HG03135 (cell line): ENCODE results near the gene FOLR2.

ENCODE experiments used
- ATAC-seq: cut with Tn5 transposase; IDR thresholded peaks from one replicate; pipeline ENCODE4 v1.9.1; 2021; ENCODE audit warnings: mild to moderate bottlenecking, moderate library complexity; ENCODE audit not compliant: unreplicated experiment

The FOLR2 gene

DNA sequence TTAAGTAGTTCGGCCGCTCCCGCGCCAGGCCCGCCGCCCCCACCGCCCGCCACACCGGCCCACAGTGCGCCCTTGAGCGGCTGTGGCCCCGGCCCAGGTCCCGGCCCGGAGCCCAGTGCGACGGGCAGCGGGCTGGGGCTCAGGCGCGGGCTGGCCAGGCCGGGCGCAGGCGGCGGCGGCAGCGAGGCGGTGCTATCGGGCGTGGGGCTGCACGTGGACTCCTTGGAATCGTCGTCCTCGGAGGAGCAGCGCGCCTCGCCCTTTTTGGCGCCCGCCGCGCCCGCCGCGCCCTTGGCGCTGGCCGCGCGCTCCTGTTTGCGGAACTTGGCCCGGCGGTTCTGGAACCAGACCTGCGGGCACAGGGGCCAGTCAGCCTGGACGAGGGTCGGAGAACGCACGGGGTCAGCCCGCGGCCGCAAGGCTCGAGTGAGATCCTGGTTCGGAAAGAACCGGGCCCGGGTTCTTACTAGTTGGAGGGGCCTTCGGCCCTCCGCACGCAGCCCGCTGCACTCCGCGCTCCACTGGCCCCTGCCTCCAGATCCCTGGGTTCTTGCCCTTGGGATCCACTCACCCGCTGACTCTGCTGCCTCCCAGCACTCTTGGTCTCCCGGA lies 23.4 kb downstream of the FOLR2 start:
- no peak for ATAC-seq

DNA sequence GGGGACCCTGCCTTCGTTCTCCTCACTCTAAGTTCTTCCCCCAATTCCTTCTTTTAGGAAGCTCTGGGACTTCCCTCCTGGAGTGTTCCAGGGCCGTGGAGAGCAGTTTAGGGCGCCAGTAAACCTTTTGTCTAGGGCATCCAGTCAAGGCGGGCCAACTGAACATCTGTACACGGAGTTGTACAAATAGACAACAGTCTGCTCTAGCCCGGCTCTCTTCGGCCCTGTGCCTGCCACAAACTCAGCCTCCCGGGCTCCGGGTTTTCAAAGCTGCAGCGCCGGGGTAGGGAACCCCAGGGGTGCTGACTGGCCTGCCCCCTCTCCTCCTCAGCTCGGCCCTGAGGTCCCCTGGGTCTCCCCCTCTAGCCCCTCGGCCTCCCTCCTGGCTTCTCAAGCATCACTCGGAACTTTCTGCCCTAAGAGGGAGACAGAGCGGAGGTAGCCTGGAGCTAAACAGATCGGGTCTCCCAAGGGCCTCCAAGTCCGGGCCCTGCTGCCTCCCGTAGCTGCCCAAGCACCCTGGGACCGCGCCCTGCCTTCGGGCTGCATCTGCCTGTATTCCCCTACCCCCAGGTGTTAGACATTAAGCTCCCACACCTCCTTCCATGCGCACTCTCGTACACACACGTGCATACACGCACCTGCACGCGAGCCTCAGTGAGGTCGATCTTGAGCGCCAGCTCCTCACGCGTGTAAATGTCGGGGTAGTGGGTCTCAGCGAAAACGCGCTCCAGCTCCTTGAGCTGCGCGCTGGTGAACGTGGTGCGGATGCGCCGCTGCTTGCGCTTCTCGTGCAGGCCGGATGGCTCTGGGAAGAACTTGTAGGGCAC lies 24.1 kb downstream of the FOLR2 start:
- ATAC-seq = no peak

DNA sequence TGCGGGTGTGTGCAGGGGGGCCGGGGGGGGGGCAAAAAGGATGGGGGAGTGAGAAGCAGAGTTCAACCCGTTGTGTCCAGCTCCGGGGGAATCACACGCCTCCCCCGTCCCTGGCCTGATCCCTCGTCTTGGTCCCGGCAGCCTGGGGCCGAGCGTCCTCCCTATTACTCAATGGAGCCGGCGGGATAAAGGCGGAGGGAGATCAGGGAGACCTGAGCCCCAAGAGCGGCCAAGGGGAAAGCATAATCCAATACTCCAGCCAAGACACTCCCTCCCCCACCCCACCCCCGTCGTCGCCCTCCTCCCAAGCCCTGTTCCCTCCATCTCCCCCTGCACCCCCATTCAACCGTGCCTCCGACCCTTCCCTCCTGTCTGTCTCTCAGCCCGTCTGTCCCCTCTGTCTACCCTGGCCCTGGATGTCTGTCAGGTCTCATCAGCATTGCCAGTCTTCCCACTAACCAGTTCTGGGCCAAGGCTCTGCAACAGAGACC lies 24.7 kb downstream of the FOLR2 start:
- no peak for ATAC-seq

DNA sequence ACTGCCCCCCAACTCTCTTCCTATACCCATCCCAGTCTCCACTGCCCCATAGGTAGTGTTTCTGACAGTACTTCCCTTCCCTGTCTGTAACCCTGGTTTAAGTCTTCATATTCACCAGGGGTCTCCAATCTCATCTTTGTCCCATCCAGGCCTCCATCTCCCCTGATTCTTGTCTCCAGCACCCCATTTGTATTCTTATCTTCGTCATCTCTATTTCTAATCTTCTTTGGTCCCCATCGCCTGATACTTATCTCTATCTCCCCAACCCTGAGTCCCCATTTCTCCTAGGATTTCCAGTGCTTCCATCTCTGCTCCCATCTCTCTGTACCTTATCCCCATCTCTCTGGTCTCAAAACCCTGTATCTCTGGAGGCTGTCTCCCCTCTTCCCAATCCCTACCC lies 25.5 kb downstream of the FOLR2 start:
- ATAC-seq = no peak

DNA sequence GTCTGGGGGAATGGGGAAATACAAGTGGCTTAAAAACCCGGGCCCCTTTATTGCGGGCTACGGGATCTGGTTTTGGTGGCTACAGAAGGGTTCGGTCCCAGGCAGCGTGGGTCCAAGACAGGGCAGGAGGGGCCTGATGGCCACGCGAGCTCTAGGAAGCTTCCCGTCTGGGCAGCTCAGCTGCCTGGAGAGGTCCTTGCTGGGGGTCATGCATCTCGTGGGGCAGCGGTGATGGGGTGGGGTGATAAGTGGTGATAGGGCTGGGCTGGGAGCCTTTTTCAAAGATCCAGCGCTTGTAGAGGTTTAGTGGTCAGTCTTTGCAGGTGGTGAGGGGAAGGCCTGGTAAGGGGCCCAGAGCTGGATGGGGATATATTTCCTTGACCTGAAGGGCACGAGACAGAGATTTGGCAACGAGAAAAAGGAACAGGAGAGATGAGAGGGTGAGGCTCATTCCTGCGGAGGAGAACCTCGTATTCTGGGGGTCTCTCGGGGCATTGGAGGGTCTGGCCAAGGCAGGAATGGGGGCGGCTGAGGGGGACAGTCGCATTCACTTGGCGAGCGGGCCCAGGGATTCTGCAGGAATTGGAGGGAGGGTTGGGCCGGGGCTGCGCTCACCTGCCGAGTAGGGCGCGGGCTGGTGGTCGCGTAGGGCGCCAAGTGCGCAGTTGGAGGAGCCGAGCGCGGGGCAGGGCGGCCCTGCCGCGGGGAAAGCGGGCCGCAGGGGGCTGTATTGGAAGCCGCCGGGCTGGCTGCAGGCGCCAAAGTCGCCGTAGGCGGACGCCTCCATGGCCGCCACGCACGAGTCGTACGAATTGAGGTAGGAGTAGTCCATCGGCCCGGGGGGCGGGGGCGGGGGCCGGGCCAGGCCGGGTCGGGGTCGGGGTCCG lies 26.8 kb downstream of the FOLR2 start:
- ATAC-seq = no peak

DNA sequence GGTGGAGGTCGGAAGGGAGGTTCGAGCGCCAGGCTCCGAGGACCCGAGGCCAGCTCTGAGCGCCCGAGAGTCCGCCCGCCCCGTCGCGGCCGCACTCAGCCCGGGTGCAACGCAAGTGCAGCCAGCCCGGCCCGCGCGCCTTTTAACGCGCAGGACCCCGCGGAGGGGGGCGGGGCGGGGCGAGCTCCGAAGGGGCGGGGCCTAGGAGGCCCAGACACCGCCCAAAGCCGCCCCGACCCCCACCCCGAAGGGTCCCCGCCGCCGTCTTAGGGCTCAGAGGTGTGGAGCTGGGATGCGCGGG lies 27.4 kb downstream of the FOLR2 start, which contains the start of gene PHOX2A:
Gene PHOX2A (minus strand): TSS at position 117 of the 301 bp plus-strand sequence. CDS start 172 bp downstream, outside the sequence.
- ATAC-seq = no peak

DNA sequence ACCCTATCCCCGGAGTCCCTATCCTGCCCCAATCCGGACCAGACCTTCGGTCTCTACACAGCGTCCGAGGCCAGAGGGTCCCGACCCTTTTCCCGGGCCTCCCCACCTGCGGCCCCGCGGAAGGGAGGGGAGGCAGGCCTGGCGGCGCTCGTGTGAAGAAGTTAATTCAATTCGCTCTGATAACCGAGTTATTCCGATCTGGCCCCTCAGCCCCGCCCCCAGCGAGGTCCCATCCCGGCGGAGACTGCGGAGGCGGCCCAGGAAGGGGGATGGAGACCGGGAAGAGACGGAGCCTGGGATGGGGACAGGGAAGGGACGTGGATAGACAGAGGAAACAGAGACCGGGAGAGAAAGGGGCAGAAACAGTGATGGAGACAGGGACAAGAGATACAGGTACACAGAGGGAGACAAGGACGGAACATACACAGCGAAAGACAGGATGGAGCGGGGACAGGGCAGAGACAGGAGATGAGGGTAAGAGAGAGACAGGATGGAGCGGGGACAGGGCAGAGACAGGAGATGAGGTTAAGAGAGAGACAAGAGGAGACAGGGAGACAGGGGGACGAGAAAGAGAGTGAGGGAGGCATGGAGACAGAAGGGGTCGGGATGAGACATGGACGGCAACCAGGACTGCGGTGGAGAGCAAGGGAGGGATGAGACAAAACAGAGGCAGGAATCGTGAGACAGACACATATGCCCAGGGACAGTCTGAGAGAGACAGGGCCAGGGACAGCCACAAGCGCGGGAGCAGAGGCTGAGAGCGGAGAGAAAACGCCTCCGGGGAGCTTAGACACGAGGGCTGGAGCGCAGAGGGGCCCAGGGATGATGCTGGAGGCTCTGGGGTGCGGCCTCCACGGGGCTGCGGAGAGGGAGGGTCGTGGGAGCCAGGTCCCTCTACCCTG lies 28.0 kb downstream of the FOLR2 start:
- no peak for ATAC-seq

DNA sequence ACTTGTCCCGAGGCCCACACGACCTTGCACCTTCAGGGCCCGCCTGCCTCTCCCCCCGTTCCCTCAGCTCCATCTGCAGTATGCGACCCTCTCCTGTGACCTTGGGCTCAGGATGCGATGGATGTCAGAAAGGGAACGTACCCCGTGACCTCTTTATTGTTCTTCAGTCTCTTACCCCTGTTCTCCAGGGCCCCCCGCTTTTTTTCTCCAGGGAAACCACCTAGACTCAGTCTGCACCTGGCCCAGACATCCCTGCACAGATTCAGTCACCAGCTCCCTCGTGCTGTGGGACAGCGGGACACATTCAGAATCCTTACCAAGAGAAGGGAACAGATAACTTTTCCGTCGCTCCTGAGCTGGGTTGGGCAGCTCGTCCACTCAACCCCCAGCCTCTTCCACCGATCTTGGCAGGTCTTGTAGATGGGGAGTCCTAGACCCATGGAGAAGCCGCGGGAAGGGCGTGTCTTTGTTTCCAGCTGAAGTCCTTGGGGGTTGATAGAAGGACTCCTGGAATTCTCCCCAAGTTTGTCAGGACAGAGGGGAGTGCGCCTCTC lies 28.7 kb downstream of the FOLR2 start:
- no peak for ATAC-seq

DNA sequence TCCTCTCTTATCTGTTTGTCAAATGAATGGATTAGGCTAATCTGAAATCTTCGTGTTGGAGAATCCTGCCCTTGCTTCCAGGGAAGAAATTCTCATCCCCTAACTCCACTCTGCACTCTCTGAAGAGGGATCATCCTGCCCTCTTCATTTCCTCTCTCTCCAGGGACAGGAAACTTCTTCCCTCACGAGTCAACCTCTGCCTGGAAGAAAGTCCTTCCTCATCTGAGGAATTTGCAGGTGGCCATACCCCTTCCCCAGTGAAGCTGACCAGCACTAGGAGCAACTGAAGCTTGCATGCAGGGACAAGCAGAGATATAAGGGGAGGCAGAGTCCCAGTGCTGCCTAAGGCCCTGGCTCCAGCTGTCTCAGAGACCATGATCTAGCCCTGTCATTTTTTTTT lies 31.0 kb downstream of the FOLR2 start:
- no peak for ATAC-seq

DNA sequence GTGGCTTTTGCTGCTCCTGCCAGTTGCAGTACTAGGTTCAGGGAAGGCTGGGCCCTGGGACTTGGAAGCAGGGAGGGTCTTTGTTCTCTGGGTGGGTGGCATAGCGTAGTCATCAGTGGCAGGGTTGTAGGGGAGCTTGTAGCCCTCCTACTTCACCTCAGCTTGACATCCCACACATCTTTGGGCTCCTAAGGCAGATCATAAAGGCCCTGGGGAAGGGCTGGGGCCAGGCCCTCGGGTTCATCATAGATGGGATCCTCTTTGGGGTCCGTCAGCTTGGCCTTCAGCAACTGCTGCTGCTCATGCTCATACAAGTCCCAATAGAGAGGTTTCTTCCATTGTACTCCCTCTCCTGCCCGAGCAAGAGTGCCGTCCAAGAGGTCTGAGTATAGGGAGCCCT lies 33.4 kb downstream of the FOLR2 start:
- ATAC-seq = no peak

DNA sequence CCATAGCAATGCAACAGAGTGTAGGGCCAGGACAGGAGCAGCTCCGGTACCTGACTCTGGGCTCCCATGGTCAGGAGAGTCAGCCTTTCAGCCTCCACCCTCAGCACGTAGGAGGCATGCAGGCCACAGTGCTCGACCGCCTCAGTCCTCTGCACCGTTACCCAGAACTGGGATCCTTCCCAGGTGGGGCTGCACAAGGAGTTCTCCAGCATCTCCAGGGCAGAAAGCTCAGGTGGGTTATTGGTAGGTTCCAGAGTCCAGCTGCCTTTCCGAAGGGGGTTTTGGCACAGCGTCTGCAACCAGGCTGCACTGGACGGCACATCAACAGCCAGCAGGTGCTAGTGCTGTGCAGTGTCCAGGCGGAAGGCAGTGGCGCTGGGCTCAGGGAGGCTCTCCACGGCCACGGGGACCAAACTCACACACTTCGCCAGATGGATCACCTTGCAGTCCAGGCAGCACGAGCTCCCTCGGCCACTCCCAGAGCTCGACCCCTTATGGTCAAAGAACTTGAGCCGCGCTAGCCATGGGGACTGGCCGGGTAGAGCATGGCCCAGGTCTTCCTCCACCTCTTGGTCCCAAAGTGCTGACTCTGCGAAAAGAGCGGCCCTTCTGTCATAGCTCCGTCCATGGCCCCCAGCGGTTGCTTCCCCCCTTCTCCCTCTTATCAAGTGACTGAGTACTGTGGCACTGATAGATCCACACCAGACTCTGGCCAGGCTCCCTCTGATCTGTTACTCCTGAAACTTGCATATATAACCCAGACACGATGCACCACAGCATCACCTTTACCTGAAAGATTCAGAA lies 34.3 kb downstream of the FOLR2 start:
- no peak for ATAC-seq

DNA sequence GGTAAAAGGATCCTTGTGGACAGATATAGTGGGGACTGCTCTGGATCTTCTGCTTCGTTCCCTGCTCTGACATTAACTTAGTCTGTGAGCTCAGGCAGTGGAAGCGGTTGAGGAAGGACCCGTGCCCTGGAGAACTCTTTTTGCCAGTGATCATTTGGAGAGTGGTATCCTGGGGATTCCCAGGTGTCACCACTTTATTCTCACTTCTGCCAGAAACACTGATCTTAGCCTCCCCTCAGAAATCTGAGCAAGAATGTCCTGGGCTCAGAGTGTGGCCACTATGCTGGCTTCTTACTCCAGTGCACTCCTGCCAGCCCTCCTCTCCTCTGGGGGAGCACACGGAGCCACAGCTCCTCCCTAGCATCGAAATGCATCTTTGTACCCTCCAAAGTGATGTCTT lies 35.0 kb downstream of the FOLR2 start:
- ATAC-seq = no peak

DNA sequence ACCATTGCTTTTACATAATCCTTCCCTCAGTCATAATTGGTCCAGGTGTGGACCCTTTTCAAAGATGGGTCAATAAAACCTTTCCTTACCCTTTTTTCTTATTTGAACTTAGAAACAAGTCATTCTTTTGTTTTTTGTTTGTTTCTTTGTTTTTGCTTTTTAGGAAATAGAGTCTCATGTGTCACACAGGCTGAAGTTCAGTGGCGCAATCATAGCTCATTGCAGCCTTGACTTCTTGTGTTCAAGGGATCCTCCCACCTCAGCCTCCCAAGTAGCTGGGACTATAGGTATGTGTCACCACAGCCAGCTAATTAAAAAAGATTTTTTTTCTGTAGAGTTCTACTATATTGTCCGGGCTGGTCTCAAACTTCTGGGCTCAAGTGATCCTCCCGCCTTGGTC lies 36.8 kb downstream of the FOLR2 start:
- no peak for ATAC-seq

DNA sequence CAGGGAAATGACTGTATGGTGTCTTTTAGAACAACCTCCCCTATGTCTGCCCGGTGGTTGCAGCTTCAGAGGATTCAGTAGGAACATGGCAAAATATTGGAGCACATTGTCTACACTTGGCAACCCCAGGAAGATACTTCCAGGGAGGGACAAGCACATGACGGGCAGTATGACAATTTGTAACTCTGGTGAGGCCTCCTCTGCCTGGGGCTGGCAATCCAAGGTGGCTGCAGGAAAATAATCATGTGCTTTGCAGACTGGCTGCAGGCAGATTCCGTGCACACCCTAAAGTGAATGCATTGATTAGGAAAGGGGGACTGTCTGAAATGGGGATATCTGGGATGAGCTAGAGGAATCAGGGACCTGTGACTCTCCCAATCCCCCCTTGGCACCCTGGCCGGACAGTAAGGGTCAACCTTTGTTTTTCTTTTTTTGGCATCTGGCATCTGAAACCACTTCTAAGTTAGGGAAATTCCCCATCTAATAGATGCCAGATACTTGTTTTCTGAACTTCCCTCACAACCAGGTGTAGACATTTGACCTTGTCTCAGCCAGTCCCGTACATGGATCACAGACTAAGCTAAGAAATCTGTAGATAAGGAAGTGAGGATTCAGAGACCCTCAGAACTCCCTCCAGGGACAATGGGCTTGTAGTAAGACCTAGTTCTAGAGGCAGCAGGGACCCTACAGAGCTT lies 37.9 kb downstream of the FOLR2 start:
- ATAC-seq = no peak

DNA sequence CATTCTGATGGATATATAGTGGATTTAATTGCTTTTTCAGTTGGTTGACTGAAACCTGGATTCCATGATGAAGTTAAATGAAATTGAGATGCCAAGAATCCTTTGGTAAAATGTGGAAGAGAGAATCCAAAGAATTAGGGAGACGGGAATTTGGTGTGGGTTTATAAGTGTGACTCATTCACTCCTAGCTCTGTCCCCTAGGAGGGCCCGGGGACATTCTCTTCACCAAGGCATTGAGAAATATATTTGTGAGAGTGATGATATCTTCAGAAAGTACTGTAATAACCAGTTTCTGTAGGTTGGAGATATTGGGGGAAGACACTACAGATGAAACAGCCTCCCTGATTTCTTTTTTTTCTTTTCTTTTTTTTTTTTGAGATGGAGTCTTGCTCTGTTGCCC lies 41.0 kb downstream of the FOLR2 start:
- ATAC-seq = no peak

DNA sequence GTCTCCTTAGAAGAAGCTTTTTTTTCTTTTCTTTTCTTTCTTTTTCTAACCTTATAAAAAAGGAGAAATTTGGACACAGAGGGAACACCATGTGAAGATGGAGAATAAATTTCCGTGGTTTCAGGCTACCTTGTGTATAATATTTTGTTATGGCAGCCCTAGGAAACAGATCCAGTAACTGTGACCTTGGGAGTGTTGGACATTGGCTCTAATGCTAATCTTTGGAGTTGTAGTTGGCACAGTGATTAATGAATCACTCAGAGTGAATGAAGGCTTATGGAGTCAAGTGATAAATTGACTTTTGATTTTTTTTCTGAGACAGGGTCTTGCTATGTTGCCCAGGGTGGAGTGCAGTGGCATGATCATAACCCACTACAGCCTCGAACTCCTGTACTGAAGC lies 42.9 kb downstream of the FOLR2 start:
- no peak for ATAC-seq

DNA sequence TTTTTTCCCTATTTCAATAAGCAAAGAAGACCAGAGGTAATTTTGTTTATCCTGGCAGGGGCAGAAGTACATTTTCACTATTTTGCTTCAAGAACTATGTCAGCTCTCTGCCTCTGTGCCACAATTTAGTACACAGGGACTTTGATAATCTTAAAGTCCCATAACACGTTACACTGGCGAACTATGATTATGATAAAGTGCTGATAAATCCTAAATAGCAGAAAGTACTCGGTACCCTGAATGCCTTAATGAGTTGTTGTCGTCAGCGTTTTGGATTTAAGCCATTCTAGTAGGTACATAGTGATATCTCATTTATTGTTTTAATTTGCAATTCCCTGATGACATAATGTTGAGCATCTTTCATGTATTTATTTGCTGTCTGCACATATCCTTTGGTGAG lies 44.0 kb downstream of the FOLR2 start:
- no peak for ATAC-seq

DNA sequence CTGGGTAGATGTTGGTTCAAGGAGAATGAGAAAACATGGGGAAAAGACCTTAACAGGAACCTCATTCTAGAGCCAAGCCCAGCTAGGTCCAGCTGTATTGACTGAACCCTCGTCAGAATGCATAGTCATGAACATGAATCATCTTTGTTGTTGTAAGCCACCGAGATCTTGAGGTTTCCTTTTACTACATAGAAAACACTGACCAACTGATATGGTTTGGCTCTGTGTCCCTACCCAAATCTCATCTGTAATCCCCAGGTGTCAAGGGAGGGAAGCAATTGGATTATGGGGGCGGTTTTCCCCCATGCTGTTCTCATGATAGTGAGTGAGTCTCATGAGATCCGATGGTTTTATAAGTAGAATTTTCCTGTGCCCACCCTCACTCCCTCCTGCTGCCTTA lies 46.8 kb downstream of the FOLR2 start:
- no peak for ATAC-seq

DNA sequence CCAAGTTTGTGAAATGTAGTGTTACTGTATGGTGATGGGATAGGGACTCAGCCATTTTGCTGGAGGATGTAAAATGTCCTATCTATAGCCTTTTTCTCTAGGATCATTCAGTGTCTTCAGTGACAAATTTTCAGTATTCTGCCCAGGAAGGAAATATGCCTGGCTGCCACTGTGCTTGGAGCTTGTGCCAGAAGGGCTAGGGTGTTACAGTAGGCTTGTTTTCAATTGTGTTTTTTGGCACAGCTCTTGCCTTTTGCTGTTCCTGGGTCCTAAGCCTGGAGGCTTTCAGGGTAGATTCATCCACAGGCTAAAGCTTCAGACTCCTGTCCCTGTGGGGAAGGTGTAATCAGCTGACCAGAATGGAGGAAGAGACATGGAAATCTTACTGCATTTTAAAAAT lies 49.4 kb downstream of the FOLR2 start:
- no peak for ATAC-seq
